WTC11 (cell line): ENCODE measurements around the gene TMEM63C. TPM values are rescaled to one million over a fixed set of nuclear protein-coding genes. Genes with fewer than 3 reads are reported as not detected.

Experiments
- CBFB ChIP-seq: sonication (generic); formaldehyde crosslinking; IDR thresholded peaks from 2 replicates; pipeline ENCODE4 v1.8.1; 2022; ENCODE audit warnings: mild to moderate bottlenecking, low read depth, missing genetic modification reagents
- CREB1 ChIP-seq: sonication (generic); formaldehyde crosslinking; IDR thresholded peaks from 2 replicates; pipeline ENCODE4 v1.8.0; 2023; ENCODE audit warnings: mild to moderate bottlenecking, missing genetic modification reagents
- ESRRA ChIP-seq: sonication (generic); formaldehyde crosslinking; IDR thresholded peaks from 2 replicates; pipeline ENCODE4 v1.8.1; 2022; ENCODE audit warnings: mild to moderate bottlenecking, missing genetic modification reagents, borderline replicate concordance
- FOXK1 ChIP-seq: sonication (generic); formaldehyde crosslinking; IDR thresholded peaks from 2 replicates; pipeline ENCODE4 v1.8.0; 2022; ENCODE audit warnings: mild to moderate bottlenecking, moderate library complexity, missing genetic modification reagents
- HMGXB4 ChIP-seq: sonication (generic); formaldehyde crosslinking; IDR thresholded peaks from 2 replicates; pipeline ENCODE4 v1.8.1; 2023; ENCODE audit warnings: mild to moderate bottlenecking, moderate library complexity, missing genetic modification reagents
- KAT7 ChIP-seq: sonication (generic); formaldehyde crosslinking; IDR thresholded peaks from 2 replicates; pipeline ENCODE4 v1.8.1; 2023; ENCODE audit warnings: missing genetic modification reagents, mild to moderate bottlenecking, borderline replicate concordance
- MXD4 ChIP-seq: fragments of 250-450 bp; sonication (Bioruptor Pico); IDR thresholded peaks from 2 replicates; pipeline ENCODE4 v1.8.0; 2021; ENCODE audit warnings: mild to moderate bottlenecking, moderate library complexity, borderline replicate concordance
- MYBL2 ChIP-seq: sonication (generic); formaldehyde crosslinking; IDR thresholded peaks from 2 replicates; pipeline ENCODE4 v1.8.1; 2023; ENCODE audit warnings: mild to moderate bottlenecking, moderate library complexity, missing genetic modification reagents
- NFE2L1 ChIP-seq: sonication (generic); formaldehyde crosslinking; IDR thresholded peaks from 2 replicates; pipeline ENCODE4 v1.8.1; 2023; ENCODE audit warnings: missing genetic modification reagents
- OVOL2 ChIP-seq: fragments of 250-450 bp; sonication (Bioruptor Pico); IDR thresholded peaks from 2 replicates; pipeline ENCODE4 v1.9.0; 2021; ENCODE audit warnings: mild to moderate bottlenecking, borderline replicate concordance
- PRRX2 ChIP-seq: fragments of 250-450 bp; sonication (Bioruptor Pico); IDR thresholded peaks from 2 replicates; pipeline ENCODE4 v1.8.0; 2021; ENCODE audit warnings: mild to moderate bottlenecking
- RELA ChIP-seq: sonication (generic); formaldehyde crosslinking; IDR thresholded peaks from 2 replicates; pipeline ENCODE4 v1.8.1; 2022; ENCODE audit warnings: missing genetic modification reagents, mild to moderate bottlenecking, borderline replicate concordance
- SMAD4 ChIP-seq: sonication (generic); formaldehyde crosslinking; IDR thresholded peaks from 2 replicates; pipeline ENCODE4 v1.8.0; 2022; ENCODE audit warnings: mild to moderate bottlenecking, missing genetic modification reagents
- SOX15 ChIP-seq: fragments of 250-450 bp; sonication (Bioruptor Pico); IDR thresholded peaks from 2 replicates; pipeline ENCODE4 v1.9.0; 2021; ENCODE audit warnings: mild to moderate bottlenecking
- SP1 ChIP-seq: sonication (generic); formaldehyde crosslinking; conservative IDR thresholded peaks from 2 replicates; pipeline ENCODE4 v1.8.1; 2022; ENCODE audit warnings: missing genetic modification reagents
- ZNF138 ChIP-seq: sonication (generic); formaldehyde crosslinking; conservative IDR thresholded peaks from 2 replicates; pipeline ENCODE4 v1.8.1; 2022; ENCODE audit warnings: mild to moderate bottlenecking, moderate library complexity, missing genetic modification reagents
- ZNF232 ChIP-seq: sonication (generic); formaldehyde crosslinking; IDR thresholded peaks from 2 replicates; pipeline ENCODE4 v1.8.0; 2022; ENCODE audit warnings: mild to moderate bottlenecking, missing genetic modification reagents
- ZNF281 ChIP-seq: sonication (generic); formaldehyde crosslinking; IDR thresholded peaks from 2 replicates; pipeline ENCODE4 v1.8.0; 2023; ENCODE audit warnings: mild to moderate bottlenecking, missing genetic modification reagents
- ZNF423 ChIP-seq: fragments of 250-450 bp; sonication (Bioruptor Pico); IDR thresholded peaks from 2 replicates; pipeline ENCODE4 v2.1.2; 2022; ENCODE audit warnings: mild to moderate bottlenecking, moderate library complexity
- total RNA-seq: library from RNA; stranded (reverse); gene quantifications from 3 replicates; pipeline ENCODE4 v1.2.3, GENCODE V29; 2021
- TF ChIP-seq, protein P1 (sequence below): fragments of 250-450 bp; sonication (Bioruptor Pico); IDR thresholded peaks from 2 replicates; pipeline ENCODE4 v1.9.0; 2021; ENCODE audit warnings: mild to moderate bottlenecking, borderline replicate concordance
- TF ChIP-seq, protein P2 (sequence below): sonication (generic); formaldehyde crosslinking; IDR thresholded peaks from 2 replicates; pipeline ENCODE4 v1.8.0; 2022; ENCODE audit warnings: mild to moderate bottlenecking, missing genetic modification reagents
- TF ChIP-seq, protein P3 (sequence below): sonication (generic); formaldehyde crosslinking; IDR thresholded peaks from 2 replicates; pipeline ENCODE4 v1.8.0; 2022; ENCODE audit warnings: mild to moderate bottlenecking, missing genetic modification reagents
- TF ChIP-seq, protein P4 (sequence below): sonication (generic); formaldehyde crosslinking; IDR thresholded peaks from 2 replicates; pipeline ENCODE4 v1.8.0; 2022; ENCODE audit warnings: mild to moderate bottlenecking, missing genetic modification reagents
- TF ChIP-seq, protein P5 (sequence below): fragments of 250-450 bp; sonication (Bioruptor Pico); IDR thresholded peaks from 2 replicates; pipeline ENCODE4 v1.9.0; 2021; ENCODE audit warnings: mild to moderate bottlenecking

TMEM63C gene
- total RNA-seq, 1 experiment from 2014 or later: 8.8 TPM

DNA sequence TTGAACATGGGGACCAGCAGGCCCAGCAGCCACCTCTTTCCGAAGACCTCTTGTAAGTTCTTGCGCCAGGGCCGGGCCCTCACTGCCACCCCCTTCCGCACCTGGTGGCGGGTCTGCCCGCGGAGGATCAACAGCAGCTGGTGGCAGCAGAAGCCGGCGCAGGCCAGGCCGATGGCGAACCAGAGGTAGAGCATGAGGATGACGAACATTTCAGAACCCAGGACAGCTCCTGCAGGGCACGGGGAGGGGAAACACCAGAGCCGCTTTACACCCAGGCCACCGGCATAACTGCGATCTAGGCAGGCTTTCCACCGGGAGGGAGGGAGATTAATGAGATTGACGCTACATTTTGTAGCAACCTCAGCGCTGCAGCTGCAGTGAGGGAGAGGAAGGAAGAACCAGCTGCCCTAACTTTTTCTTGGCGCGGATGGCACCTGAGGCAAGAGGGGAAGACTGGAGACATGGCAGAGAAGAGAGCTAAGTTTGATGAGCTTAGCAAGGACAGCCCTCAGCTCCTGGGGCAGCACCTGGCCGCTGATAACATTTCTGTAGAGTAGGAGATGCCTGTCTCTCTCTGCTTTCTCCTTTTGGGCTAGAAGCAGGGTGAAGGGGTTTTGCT lies 47.8 kb upstream of the TMEM63C start (continued):
- TF ChIP-seq, protein P1, sequence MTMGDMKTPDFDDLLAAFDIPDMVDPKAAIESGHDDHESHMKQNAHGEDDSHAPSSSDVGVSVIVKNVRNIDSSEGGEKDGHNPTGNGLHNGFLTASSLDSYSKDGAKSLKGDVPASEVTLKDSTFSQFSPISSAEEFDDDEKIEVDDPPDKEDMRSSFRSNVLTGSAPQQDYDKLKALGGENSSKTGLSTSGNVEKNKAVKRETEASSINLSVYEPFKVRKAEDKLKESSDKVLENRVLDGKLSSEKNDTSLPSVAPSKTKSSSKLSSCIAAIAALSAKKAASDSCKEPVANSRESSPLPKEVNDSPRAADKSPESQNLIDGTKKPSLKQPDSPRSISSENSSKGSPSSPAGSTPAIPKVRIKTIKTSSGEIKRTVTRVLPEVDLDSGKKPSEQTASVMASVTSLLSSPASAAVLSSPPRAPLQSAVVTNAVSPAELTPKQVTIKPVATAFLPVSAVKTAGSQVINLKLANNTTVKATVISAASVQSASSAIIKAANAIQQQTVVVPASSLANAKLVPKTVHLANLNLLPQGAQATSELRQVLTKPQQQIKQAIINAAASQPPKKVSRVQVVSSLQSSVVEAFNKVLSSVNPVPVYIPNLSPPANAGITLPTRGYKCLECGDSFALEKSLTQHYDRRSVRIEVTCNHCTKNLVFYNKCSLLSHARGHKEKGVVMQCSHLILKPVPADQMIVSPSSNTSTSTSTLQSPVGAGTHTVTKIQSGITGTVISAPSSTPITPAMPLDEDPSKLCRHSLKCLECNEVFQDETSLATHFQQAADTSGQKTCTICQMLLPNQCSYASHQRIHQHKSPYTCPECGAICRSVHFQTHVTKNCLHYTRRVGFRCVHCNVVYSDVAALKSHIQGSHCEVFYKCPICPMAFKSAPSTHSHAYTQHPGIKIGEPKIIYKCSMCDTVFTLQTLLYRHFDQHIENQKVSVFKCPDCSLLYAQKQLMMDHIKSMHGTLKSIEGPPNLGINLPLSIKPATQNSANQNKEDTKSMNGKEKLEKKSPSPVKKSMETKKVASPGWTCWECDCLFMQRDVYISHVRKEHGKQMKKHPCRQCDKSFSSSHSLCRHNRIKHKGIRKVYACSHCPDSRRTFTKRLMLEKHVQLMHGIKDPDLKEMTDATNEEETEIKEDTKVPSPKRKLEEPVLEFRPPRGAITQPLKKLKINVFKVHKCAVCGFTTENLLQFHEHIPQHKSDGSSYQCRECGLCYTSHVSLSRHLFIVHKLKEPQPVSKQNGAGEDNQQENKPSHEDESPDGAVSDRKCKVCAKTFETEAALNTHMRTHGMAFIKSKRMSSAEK (CRISPR knock-in tag): no peak
- TF ChIP-seq ZNF281 (CRISPR knock-in tag) (no peak), ZNF232 (peak; percentile 75; the same call in 1 of the 2 replicates), HMGXB4 (CRISPR knock-in tag) (no peak), MYBL2 (no peak), SOX15 (CRISPR knock-in tag) (no peak), RELA (CRISPR knock-in tag) (no peak), FOXK1 (CRISPR knock-in tag) (peak; percentile 81), KAT7 (no peak), SMAD4 (0 out of 2 replicates have a peak, but pooled peaks have one; percentile 20), OVOL2 (CRISPR knock-in tag) (no peak), CBFB (CRISPR knock-in tag) (0 out of 2 replicates have a peak, but pooled peaks have one; percentile 46), ESRRA (CRISPR knock-in tag) (no peak), MXD4 (no peak), NFE2L1 (CRISPR knock-in tag) (0 out of 2 replicates have a peak, but pooled peaks have one; percentile 26), CREB1 (CRISPR knock-in tag) (peak; percentile 67; the same call in 1 of the 2 replicates), ZNF138 (no peak), SP1 (no peak), ZNF423 (CRISPR knock-in tag) (no peak), PRRX2 (CRISPR knock-in tag) (no peak)
- TF ChIP-seq, protein P2, sequence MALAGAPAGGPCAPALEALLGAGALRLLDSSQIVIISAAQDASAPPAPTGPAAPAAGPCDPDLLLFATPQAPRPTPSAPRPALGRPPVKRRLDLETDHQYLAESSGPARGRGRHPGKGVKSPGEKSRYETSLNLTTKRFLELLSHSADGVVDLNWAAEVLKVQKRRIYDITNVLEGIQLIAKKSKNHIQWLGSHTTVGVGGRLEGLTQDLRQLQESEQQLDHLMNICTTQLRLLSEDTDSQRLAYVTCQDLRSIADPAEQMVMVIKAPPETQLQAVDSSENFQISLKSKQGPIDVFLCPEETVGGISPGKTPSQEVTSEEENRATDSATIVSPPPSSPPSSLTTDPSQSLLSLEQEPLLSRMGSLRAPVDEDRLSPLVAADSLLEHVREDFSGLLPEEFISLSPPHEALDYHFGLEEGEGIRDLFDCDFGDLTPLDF (CRISPR knock-in tag): no peak
- TF ChIP-seq, protein P3, sequence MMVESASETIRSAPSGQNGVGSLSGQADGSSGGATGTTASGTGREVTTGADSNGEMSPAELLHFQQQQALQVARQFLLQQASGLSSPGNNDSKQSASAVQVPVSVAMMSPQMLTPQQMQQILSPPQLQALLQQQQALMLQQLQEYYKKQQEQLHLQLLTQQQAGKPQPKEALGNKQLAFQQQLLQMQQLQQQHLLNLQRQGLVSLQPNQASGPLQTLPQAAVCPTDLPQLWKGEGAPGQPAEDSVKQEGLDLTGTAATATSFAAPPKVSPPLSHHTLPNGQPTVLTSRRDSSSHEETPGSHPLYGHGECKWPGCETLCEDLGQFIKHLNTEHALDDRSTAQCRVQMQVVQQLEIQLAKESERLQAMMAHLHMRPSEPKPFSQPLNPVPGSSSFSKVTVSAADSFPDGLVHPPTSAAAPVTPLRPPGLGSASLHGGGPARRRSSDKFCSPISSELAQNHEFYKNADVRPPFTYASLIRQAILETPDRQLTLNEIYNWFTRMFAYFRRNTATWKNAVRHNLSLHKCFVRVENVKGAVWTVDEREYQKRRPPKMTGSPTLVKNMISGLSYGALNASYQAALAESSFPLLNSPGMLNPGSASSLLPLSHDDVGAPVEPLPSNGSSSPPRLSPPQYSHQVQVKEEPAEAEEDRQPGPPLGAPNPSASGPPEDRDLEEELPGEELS (CRISPR knock-in tag): peak; percentile 85
- TF ChIP-seq, protein P4, sequence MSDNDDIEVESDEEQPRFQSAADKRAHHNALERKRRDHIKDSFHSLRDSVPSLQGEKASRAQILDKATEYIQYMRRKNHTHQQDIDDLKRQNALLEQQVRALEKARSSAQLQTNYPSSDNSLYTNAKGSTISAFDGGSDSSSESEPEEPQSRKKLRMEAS (CRISPR knock-in tag): 0 out of 2 replicates have a peak, but pooled peaks have one; percentile 24
- TF ChIP-seq, protein P5, sequence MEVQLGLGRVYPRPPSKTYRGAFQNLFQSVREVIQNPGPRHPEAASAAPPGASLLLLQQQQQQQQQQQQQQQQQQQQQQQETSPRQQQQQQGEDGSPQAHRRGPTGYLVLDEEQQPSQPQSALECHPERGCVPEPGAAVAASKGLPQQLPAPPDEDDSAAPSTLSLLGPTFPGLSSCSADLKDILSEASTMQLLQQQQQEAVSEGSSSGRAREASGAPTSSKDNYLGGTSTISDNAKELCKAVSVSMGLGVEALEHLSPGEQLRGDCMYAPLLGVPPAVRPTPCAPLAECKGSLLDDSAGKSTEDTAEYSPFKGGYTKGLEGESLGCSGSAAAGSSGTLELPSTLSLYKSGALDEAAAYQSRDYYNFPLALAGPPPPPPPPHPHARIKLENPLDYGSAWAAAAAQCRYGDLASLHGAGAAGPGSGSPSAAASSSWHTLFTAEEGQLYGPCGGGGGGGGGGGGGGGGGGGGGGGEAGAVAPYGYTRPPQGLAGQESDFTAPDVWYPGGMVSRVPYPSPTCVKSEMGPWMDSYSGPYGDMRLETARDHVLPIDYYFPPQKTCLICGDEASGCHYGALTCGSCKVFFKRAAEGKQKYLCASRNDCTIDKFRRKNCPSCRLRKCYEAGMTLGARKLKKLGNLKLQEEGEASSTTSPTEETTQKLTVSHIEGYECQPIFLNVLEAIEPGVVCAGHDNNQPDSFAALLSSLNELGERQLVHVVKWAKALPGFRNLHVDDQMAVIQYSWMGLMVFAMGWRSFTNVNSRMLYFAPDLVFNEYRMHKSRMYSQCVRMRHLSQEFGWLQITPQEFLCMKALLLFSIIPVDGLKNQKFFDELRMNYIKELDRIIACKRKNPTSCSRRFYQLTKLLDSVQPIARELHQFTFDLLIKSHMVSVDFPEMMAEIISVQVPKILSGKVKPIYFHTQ (CRISPR knock-in tag): no peak
